ENCODE results near the gene PANX2. TPM values are rescaled to one million over a fixed set of nuclear protein-coding genes. Genes with fewer than 3 reads are reported as not detected.
"Not testable (repeated sequence)": the region's sequence is repeated elsewhere in the genome, so short reads cannot be mapped to it uniquely, and the experiment has no call there.

Gene PANX2
- total RNA-seq, 1 experiment from 2014 or later: 0.77 TPM

DNA sequence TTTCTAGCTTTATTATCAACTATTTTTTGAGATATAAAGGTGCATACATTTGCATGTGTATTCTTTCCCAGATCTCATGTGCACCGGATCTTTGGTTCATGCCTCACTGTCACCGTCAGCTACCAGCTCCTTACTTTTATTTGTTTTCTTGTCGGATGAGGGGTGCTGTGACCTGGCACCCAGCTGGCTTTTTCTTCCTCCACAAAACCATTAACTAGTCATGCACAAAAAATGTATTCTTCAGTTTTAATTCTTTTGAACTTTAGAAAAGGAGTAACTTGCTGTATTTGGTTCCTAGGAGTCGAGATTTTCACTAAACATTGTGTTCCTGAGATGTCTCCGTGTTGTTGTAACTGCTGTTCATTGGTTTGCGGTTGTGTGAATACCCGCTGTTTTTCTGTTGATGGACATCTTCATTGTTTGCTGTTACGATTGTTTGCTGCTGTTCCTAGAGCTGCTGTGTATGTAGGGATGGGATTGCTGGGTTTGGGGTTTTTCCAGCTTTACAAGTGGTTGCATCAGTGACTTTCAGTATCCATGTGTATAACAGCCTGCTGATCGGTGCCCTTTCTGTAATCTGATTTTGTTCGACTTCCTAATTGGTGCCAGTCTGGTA lies 41.3 kb upstream of the PANX2 start:
- H3K27me3 Mint-ChIP-seq (ENCODE audit: insufficient read depth, unreplicated experiment): peaks cover 5% of the 10 kb centered on the region
- no peak overlapping the region for H3K4me3 Mint-ChIP-seq (ENCODE audit: unreplicated experiment)
- CTCF ChIA-PET: interaction anchor here (0.8 to 0.9 kb wide), 2 partner anchors 17 to 28 kb away, joined by 3 to 4 read pairs; no protein-coding TSS in a partner anchor
- TF ChIP-seq, protein P1, sequence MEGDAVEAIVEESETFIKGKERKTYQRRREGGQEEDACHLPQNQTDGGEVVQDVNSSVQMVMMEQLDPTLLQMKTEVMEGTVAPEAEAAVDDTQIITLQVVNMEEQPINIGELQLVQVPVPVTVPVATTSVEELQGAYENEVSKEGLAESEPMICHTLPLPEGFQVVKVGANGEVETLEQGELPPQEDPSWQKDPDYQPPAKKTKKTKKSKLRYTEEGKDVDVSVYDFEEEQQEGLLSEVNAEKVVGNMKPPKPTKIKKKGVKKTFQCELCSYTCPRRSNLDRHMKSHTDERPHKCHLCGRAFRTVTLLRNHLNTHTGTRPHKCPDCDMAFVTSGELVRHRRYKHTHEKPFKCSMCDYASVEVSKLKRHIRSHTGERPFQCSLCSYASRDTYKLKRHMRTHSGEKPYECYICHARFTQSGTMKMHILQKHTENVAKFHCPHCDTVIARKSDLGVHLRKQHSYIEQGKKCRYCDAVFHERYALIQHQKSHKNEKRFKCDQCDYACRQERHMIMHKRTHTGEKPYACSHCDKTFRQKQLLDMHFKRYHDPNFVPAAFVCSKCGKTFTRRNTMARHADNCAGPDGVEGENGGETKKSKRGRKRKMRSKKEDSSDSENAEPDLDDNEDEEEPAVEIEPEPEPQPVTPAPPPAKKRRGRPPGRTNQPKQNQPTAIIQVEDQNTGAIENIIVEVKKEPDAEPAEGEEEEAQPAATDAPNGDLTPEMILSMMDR (IDR thresholded peaks at IDR 0.05; ENCODE audit: unreplicated experiment): no peak
- peaks cover 5% of the 10 kb centered on the region for H3K9me3 Mint-ChIP-seq (ENCODE audit: unreplicated experiment)
- H3K4me1 Mint-ChIP-seq (ENCODE audit: insufficient read depth, unreplicated experiment): no peaks in the 10 kb centered on the region
- intact Hi-C loops (cut with micrococcal nuclease): no loop called here
- H3K36me3 Mint-ChIP-seq (ENCODE audit: insufficient read depth, unreplicated experiment): no peaks in the 10 kb centered on the region
- POLR2A ChIA-PET: no interaction called here
- H3K27ac Mint-ChIP-seq (ENCODE audit: low read depth, unreplicated experiment): no peak overlapping the region
- DNase-seq (ENCODE audit: unreplicated experiment): no peak
- no TSS peak for BruUV-seq (replicated peaks)

DNA sequence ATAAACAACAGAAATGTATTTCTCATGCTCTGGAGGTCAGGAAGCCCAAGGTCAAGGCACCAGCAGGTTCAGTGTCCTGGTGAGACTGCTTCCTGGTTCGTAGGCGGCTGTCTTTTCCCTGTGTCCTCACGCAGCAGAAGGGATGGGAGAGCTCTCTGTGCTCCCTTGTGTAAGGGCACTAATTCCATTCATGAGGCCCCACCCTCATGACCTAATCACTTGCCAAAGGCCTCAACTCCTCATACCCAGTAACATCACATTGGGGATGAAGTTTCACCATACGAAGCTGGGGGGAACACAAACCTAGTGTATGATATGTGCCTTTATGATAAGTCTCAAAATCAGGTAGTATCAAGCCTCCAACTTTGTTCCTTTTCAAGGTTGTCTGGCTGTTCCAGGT lies 38.6 kb upstream of the PANX2 start:
- Mint-ChIP-seq H3K9me3 (ENCODE audit: unreplicated experiment) (no peaks in the 10 kb centered on the region), H3K4me3 (ENCODE audit: unreplicated experiment) (no peak overlapping the region), H3K4me1 (ENCODE audit: insufficient read depth, unreplicated experiment) (peaks cover 6% of the 10 kb centered on the region), H3K27ac (ENCODE audit: low read depth, unreplicated experiment) (no peak overlapping the region), H3K36me3 (ENCODE audit: insufficient read depth, unreplicated experiment) (no peaks in the 10 kb centered on the region), H3K27me3 (ENCODE audit: insufficient read depth, unreplicated experiment) (no peaks in the 10 kb centered on the region)
- no peak for DNase-seq (ENCODE audit: unreplicated experiment)
- no TSS peak for BruUV-seq (replicated peaks)
- CTCF ChIA-PET: interaction anchor here (0.6 kb wide), 1 partner anchor 11 kb away, joined by 3 read pairs; no protein-coding TSS in a partner anchor
- POLR2A ChIA-PET: no interaction called here
- TF ChIP-seq, protein P1 (IDR thresholded peaks at IDR 0.05; ENCODE audit: unreplicated experiment): no peak
- intact Hi-C loops (cut with micrococcal nuclease): no loop called here

GRCh38 chr22:50134481-50134880 lies 36.0 kb upstream of the PANX2 start:
- H3K27ac Mint-ChIP-seq (ENCODE audit: low read depth, unreplicated experiment): no peak overlapping the region
- CTCF ChIA-PET: no interaction called here
- H3K36me3 Mint-ChIP-seq (ENCODE audit: insufficient read depth, unreplicated experiment): no peaks in the 10 kb centered on the region

DNA sequence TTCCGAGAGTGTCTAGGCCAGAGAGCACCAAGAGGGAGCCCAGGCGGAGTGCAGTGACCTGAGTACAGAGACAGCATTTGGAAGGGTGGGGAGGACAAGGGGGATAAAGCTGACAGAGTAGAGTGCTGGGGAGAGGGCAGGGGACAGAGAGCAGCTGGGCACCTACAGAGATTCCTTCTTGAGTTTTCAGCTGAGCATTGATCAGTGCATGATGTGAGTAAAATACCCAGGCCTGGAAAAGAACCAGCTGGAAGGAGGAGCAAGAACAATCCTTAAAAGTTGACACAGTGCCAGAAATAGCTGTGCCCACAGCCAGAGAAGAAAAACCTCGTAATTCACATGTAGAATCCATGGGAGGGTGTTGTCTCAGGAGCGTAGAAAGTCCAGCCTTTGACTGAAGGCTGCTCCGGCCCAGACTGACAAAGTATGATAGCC lies 33.9 kb upstream of the PANX2 start:
- H3K27ac Mint-ChIP-seq (ENCODE audit: low read depth, unreplicated experiment): no peak overlapping the region
- TF ChIP-seq, protein P1 (IDR thresholded peaks at IDR 0.05; ENCODE audit: unreplicated experiment): no peak
- no peak for DNase-seq (ENCODE audit: unreplicated experiment)
- ChIA-PET CTCF (interaction anchor here (0.6 to 2.4 kb wide), 4 partner anchors 9 to 214 kb away, joined by 3 to 7 read pairs (median 4); no protein-coding TSS in a partner anchor), POLR2A (no interaction called here)
- H3K4me3 Mint-ChIP-seq (ENCODE audit: unreplicated experiment): no peak overlapping the region
- H3K9me3 Mint-ChIP-seq (ENCODE audit: unreplicated experiment): no peaks in the 10 kb centered on the region
- no peaks in the 10 kb centered on the region for H3K27me3 Mint-ChIP-seq (ENCODE audit: insufficient read depth, unreplicated experiment)
- H3K36me3 Mint-ChIP-seq (ENCODE audit: insufficient read depth, unreplicated experiment): no peaks in the 10 kb centered on the region
- intact Hi-C loops (cut with micrococcal nuclease): no loop called here
- peaks cover 6% of the 10 kb centered on the region for H3K4me1 Mint-ChIP-seq (ENCODE audit: insufficient read depth, unreplicated experiment)
- no TSS peak for BruUV-seq (replicated peaks)

More at GRCh38 chr22:50134481-50134880, 36.0 kb upstream of the PANX2 start:
- H3K4me3 Mint-ChIP-seq (ENCODE audit: unreplicated experiment): no peak overlapping the region
- no peaks in the 10 kb centered on the region for H3K9me3 Mint-ChIP-seq (ENCODE audit: unreplicated experiment)
- POLR2A ChIA-PET: no interaction called here
- TF ChIP-seq, protein P1 (IDR thresholded peaks at IDR 0.05; ENCODE audit: unreplicated experiment): no peak
- intact Hi-C loops (cut with micrococcal nuclease): no loop called here
- DNase-seq (ENCODE audit: unreplicated experiment): no peak
- no peaks in the 10 kb centered on the region for H3K27me3 Mint-ChIP-seq (ENCODE audit: insufficient read depth, unreplicated experiment)
- H3K4me1 Mint-ChIP-seq (ENCODE audit: insufficient read depth, unreplicated experiment): peaks cover 6% of the 10 kb centered on the region
- BruUV-seq (replicated peaks): no TSS peak

GRCh38 chr22:50137277-50137676 lies 33.3 kb upstream of the PANX2 start:
- H3K27ac Mint-ChIP-seq (ENCODE audit: low read depth, unreplicated experiment); DNase-seq (ENCODE audit: unreplicated experiment); H3K36me3 Mint-ChIP-seq (ENCODE audit: insufficient read depth, unreplicated experiment); H3K4me3 Mint-ChIP-seq (ENCODE audit: unreplicated experiment); H3K27me3 Mint-ChIP-seq (ENCODE audit: insufficient read depth, unreplicated experiment); H3K4me1 Mint-ChIP-seq (ENCODE audit: insufficient read depth, unreplicated experiment); H3K9me3 Mint-ChIP-seq (ENCODE audit: unreplicated experiment); BruUV-seq (replicated peaks); intact Hi-C loops (cut with micrococcal nuclease); POLR2A ChIA-PET: not testable (repeated sequence)
- CTCF ChIA-PET: interaction anchor here (2.4 kb wide), 1 partner anchor 11 kb away, joined by 7 read pairs; no protein-coding TSS in a partner anchor

Measured in MCF 10A (cell line).